Measurements from ENCODE around the gene VEZF1. TPM values are rescaled to one million over a fixed set of nuclear protein-coding genes. Genes with fewer than 3 reads are reported as not detected.

The VEZF1 gene
- total RNA-seq, 1 donor from 2014 or later, result 43.6 TPM

DNA sequence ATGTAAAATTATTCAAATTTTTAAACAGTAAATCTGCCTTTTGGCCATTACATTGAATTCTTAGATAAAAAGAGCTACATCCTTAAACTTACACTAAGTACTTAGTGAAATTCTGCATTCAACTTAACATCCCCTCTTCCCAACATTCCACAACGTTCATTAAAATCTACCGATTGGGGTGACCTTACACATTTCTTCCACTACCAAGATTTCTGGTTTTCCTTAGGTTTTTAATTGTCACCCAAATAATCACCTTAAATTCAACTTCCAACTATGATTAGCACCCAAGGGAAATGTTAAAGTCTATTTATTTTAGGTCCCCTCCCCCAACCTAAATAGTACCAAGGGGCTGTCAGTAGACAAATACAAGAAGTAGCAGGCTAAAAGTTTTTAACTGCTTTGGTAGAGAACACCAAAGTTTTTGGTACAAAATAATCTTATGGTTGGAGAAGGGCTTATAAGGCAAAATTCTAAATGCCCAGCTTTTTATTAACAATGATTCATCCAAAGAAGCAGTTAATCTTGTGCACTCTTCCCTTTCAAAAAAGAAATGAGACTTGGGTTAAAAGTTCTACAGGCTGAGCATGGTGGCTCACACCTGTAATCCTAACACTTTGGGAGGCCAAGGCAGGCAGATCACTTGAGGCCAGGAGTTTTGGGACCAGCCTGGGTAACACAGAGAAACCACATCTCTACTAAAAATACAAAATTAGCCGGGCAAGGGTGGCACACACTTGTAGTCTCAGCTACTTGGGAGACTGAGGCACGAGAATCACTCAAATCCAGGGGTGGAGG, 14.3 kb upstream of the VEZF1 start:
- Mint-ChIP-seq H3K9me3 (ENCODE audit: low read depth) (no peaks in the 10 kb centered on the region), H3K4me3 (ENCODE audit: unreplicated experiment) (no peak overlapping the region), H3K27ac (ENCODE audit: unreplicated experiment) (no peak overlapping the region), H3K36me3 (ENCODE audit: low read depth) (peaks cover 23% of the 10 kb centered on the region), H3K27me3 (ENCODE audit: low read depth) (no peaks in the 10 kb centered on the region), H3K4me1 (ENCODE audit: low read depth) (peaks cover 42% of the 10 kb centered on the region)
- TF ChIP-seq, protein P1, sequence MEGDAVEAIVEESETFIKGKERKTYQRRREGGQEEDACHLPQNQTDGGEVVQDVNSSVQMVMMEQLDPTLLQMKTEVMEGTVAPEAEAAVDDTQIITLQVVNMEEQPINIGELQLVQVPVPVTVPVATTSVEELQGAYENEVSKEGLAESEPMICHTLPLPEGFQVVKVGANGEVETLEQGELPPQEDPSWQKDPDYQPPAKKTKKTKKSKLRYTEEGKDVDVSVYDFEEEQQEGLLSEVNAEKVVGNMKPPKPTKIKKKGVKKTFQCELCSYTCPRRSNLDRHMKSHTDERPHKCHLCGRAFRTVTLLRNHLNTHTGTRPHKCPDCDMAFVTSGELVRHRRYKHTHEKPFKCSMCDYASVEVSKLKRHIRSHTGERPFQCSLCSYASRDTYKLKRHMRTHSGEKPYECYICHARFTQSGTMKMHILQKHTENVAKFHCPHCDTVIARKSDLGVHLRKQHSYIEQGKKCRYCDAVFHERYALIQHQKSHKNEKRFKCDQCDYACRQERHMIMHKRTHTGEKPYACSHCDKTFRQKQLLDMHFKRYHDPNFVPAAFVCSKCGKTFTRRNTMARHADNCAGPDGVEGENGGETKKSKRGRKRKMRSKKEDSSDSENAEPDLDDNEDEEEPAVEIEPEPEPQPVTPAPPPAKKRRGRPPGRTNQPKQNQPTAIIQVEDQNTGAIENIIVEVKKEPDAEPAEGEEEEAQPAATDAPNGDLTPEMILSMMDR (IDR thresholded peaks at IDR 0.05), result no peak
- no peak for DNase-seq (ENCODE audit: low spot score)

DNA sequence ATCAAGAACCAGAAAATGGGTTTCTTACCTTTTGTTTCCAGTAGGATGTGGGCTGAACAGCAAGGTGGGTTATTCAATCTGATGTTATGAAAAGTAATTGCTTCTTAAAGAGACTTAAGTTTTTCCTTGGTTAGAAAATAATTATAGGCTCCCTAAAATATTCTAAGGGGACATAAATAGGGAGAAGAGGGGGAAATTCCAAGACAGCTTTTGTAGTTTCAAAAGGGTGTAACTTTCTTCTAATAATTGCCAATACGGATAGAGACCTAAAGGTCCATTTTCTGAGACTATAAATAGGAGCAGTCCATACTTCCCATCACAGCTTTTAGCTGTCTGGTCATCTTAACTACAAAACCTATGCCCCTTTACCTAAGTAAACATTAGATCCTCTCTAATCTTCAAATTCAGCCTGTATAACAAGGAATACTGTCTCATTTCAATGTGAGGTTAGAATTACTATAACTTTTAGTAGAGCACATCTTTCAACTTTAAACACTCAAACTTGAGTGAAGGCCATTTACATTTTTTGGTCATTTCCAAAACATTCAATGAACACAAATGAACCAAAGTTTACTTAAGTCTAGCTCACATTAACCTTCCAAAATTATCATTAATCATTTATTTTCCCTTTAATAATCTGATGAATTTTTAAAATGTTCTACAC, 13.5 kb upstream of the VEZF1 start:
- H3K9me3 Mint-ChIP-seq (ENCODE audit: low read depth), result no peaks in the 10 kb centered on the region
- H3K36me3 Mint-ChIP-seq (ENCODE audit: low read depth), result peaks cover 25% of the 10 kb centered on the region
- DNase-seq (ENCODE audit: low spot score), result no peak
- no peak overlapping the region for H3K4me3 Mint-ChIP-seq (ENCODE audit: unreplicated experiment)
- no peaks in the 10 kb centered on the region for H3K27me3 Mint-ChIP-seq (ENCODE audit: low read depth)
- peaks cover 42% of the 10 kb centered on the region for H3K4me1 Mint-ChIP-seq (ENCODE audit: low read depth)
- H3K27ac Mint-ChIP-seq (ENCODE audit: unreplicated experiment), result no peak overlapping the region
- TF ChIP-seq, protein P1 (IDR thresholded peaks at IDR 0.05), result no peak

DNA sequence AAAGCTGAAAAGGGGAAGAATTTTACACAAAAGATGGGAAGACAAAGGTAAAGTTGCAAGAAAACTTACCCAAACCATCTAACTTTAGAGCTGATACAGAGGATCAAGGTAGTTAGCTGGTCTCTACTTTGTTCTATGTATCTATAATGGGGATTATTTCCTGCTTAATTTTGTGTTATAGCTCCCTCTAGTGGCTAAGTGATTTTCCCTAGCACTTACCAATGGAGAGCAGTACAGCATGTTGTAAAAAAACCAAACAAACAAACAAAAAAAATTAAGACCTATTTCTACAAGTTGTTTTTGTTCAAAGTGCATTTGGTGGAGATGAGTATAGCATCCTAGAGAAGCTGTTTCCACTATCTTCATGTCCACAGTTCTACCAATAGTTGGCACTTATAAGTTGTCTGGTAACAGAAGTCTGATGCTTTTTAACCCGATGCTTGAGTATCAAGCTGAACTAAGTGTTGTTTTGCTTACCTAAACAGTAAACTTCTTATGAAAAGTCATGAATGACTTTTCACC, 11.5 kb upstream of the VEZF1 start:
- H3K9me3 Mint-ChIP-seq (ENCODE audit: low read depth), result no peaks in the 10 kb centered on the region
- peaks cover 30% of the 10 kb centered on the region for H3K4me1 Mint-ChIP-seq (ENCODE audit: low read depth)
- peak overlapping the region; percentile 32 for H3K27ac Mint-ChIP-seq (ENCODE audit: unreplicated experiment)
- DNase-seq (ENCODE audit: low spot score), result no peak
- no peaks in the 10 kb centered on the region for H3K27me3 Mint-ChIP-seq (ENCODE audit: low read depth)
- H3K36me3 Mint-ChIP-seq (ENCODE audit: low read depth), result peaks cover 14% of the 10 kb centered on the region
- H3K4me3 Mint-ChIP-seq (ENCODE audit: unreplicated experiment), result no peak overlapping the region
- TF ChIP-seq, protein P1 (IDR thresholded peaks at IDR 0.05), result peak; percentile 98

DNA sequence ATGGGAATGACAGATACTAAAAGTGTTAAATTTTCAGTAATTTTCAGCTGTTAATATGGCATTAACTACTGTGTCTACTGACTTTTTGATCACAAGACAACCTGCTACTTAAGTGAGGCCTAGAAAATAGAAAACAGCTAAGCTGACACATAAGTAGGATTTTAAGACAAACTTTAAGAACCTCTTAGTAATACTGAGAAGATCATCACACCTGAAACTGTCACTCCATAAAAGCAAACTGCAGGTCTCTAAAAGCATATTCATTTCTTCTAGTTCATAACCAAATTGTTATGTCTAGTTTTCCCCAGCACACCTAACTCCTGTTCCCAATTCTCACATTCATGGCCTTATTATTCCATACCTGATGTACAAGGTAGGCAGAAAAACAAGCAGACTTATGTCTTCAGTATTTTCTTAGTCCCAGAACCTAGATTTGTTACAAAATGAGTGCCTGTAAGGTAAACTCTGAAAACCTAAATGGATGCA, 11.0 kb upstream of the VEZF1 start:
- Mint-ChIP-seq H3K27me3 (ENCODE audit: low read depth) (no peaks in the 10 kb centered on the region), H3K36me3 (ENCODE audit: low read depth) (peaks cover 14% of the 10 kb centered on the region), H3K4me3 (ENCODE audit: unreplicated experiment) (no peak overlapping the region), H3K27ac (ENCODE audit: unreplicated experiment) (peak overlapping the region; percentile 32), H3K4me1 (ENCODE audit: low read depth) (peaks cover 26% of the 10 kb centered on the region), H3K9me3 (ENCODE audit: low read depth) (no peaks in the 10 kb centered on the region)
- DNase-seq (ENCODE audit: low spot score), result no peak
- TF ChIP-seq, protein P1 (IDR thresholded peaks at IDR 0.05), result no peak

DNA sequence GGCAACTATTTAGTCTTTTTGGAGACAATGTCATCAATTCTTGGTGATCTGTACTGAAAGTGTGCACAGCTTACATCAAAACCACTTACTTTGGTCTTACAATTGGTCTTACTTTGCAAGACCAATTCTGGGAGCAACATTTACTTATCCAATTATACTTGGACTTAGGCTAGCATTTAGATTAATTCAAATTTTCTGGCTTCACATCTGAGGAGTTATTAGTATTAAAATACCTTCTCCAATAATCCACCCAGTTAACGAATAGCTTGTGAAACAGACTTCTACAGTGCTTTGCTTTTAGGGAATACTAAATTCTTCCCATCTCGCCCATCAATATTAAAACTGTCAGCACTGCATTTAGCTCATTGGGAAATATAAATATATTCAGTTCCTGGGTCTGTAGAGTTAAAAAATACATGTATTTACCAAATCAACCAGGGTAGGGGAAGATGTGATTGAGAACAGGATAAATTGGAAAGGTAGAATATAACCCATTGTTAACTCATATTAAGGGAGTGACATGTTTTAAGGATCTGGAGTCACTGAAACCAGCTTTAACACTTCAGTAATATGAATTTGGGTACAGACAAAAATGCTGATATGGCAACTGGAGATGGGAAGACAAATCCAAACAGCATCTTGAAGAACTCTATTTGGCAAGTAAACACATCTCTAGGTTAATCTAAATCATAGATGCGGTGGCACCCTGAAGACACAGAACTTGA, 9.2 kb upstream of the VEZF1 start:
- peaks cover 9% of the 10 kb centered on the region for H3K4me1 Mint-ChIP-seq (ENCODE audit: low read depth)
- peaks cover 6% of the 10 kb centered on the region for H3K36me3 Mint-ChIP-seq (ENCODE audit: low read depth)
- H3K27ac Mint-ChIP-seq (ENCODE audit: unreplicated experiment), result no peak overlapping the region
- H3K9me3 Mint-ChIP-seq (ENCODE audit: low read depth), result no peaks in the 10 kb centered on the region
- TF ChIP-seq, protein P1 (IDR thresholded peaks at IDR 0.05), result no peak
- no peak overlapping the region for H3K4me3 Mint-ChIP-seq (ENCODE audit: unreplicated experiment)
- no peak for DNase-seq (ENCODE audit: low spot score)
- H3K27me3 Mint-ChIP-seq (ENCODE audit: low read depth), result no peaks in the 10 kb centered on the region

All from chondrocyte (in vitro differentiated cells).